NCI-H146 treated with DMSO at 0.1 percent for 48 hours (cell line): Measurements from ENCODE around the gene PDZRN4.
"Not testable (repeated sequence)": the region's sequence is repeated elsewhere in the genome, so short reads cannot be mapped to it uniquely, and the experiment has no call there.

Experiments
- DNase-seq: peaks from one replicate; lab custom pipeline; 2025; ENCODE audit not compliant: unreplicated experiment; lab: John Stamatoyannopoulos, UW

PDZRN4 gene

DNA sequence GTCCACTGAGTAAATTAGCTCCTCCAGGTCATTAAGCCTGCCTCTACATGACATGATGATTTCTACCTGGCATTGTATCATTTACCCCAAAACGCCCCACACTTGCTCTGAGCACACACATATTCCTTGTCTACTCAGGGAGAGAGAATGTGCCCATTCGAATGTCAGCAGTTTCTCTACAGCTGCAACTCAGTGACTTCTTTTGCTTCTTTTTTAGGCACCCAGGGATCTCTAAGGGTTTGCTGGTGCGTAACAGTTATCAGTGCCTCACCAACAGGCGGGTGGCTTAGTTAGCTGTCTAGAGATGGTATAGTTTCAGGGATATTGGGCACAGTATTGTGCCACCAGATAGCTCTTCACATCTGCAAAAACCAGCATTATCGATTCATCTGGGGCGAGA lies 316.9 kb downstream of the PDZRN4 start:
- DNase-seq: no peak

DNA sequence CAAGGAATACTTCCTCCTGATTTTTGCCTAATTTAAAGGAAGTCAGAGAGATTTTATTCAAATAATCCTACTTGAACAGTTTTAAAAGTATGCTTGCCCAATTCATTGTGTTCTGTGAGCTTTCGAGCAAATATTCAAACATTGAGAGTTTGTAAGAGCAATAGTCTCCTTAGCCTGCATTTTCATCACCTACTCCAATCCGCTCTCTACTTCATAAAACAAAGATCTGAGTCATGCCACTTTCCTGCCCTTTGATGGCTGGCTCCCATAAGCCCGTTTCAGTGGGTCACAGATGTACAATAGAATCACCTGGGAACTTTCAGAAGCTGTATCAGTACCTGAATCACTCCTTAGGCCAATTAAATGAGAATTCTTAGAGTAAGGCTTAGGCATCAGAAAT lies 319.2 kb downstream of the PDZRN4 start:
- DNase-seq: no peak

DNA sequence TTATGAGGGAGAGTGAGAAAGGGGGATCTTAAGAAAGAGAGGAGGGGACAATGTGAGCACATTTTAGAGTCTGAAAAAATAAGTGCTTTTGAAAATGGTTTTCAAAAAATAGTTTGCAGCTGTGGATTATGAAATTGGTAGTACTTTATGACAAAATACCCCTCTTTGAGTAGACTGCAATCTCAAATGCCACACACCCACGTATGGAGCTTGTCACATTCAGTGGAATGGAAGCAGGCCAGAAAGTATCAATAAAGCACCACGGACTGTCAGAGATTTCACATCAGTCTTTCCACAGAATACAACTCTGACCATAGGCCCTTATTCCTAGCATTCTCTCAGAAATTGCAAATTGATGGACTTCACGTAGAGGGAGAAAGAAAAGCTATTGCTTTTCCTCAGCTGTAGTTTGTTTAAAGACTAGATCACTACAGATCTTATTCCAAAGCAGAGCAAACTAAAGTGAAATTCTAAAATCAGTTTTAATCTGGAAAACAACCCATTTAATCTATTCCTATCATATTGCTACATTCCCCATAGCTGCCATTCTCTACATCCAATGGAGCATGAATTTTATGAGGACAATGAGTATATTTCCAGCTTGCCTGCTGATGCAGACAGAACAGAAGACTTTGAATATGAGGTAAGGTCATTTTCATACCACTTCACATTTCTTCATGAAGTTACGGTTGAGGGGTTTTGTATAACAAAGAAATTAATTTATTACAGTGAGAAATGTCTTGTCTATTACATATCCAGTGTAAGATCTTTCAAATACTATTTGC lies 321.3 kb downstream of the PDZRN4 start:
- no peak for DNase-seq

DNA sequence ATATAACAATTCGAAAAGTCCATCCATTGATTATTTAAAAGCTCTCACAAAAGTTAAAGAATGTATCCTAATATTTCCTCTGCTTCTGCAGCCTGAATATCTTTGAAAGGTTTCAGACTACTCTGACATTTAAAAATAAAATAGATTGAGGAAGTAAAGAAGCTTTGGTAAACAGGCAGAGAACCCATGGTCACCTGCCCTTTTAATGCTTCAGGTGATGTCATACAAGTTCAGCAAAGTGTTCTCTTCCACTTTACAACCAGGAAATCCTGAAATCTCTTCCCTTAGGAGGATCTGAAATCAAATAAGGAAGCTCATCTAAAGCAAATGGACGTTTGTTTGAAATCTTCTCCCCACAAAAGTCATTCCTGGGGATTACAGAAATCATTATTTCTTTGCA lies 322.4 kb downstream of the PDZRN4 start:
- no peak for DNase-seq

DNA sequence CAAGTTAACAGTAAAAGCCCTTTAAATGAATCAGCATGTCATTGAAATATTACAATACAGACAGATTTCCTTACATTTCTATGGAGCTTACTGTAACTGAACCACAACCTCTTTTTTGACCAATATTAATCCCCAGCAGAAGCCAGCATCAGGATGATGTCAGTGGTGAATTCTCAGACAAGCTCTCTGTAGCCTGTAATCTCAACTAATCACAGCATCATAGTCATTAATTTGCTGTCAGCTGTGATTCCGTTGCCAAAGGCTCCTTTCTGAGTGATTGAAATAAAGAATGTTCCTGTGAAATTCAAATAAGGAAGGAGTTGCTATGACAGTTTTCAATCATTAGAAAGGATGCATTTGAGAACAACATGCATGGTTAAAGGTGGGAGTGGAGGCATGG lies 323.1 kb downstream of the PDZRN4 start:
- no peak for DNase-seq

DNA sequence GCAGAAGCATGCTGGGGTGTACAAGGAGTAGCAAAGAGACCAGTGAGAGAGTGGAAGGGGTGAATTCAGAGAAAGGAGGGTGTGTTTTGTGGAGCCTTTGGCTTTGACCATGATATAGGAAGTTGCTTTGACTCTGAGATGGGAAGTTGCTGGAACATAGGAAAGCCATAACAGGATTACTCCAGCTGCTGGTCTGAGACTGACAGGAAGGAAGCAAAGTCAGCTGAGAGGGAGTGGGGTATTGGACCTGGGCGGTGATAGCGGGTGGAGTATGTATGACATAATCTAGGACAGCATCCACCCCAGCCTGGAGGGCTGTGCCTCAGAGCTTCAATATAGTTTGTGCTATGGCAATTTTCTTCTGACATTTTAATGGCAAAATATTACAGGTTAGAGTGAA lies 324.4 kb downstream of the PDZRN4 start:
- no peak for DNase-seq

DNA sequence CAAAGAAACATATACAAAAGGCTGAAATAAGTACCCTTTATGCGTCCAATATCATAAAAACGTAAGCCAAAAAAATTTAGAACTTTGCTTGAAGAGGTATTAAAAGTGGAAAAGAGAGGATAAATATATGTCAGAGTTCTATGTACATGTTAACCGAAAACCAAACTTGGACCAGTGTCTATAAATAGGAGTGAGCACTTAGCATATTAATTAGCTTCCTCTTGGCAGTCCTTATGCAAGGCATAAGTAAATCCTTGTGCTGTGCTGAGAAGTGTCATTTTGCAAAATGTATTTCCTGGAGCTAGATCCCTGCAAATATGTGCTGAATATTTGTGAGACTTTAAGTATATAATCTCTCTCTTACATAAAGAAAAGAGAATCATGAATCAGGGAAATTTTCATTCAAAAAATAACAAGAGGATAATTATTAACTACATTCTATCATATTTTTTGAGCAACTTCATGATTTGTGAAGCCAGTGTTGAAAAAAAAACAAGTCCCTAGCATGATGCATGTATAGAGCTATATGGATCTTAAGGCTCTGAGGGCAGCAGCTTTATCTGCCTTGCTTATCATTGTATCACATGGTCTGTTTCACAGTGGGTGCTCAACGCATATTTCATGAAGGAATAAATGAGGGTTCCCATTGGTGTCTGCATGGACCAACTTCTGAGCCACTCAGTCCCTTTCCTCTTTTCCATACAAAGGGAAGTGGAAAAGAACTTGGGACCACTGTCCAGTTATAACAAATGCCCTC lies 326.1 kb downstream of the PDZRN4 start:
- DNase-seq: no peak

DNA sequence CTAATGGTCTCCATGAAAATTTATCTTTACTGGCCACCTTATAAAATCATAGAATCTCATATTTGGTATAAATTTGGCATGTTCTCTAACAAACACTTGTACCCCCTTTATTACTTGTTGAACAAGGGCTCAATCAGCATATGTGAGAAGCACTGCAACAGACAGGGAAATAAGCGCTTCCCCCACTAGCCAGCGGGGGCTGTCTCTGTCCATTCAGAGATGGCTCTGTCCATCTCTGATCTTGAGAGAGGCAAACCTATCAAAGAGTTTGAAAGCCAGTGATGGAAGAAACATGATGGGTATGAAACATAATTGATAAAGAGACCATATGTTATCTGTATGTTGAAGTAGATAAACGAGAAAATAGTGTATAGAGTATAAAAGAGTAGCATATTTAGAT lies 326.8 kb downstream of the PDZRN4 start:
- DNase-seq: no peak

DNA sequence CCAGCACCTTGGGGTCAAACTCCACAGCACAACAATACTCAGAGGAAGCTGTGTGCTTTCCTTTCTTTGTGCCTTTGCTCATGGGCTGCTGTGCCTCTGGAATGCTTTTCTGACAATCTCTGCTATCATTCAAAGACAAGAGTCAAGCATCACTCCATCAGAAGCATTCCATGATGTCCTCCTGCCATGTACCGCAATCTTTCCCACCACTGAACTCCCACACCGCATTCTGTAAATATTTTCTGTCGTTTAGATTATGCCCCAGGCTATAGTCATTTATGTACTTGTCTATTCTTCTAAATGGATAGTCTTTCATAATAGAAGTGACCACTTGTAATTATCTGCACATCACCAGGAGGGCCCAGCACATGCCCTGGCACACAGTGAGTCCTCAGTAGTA lies 327.8 kb downstream of the PDZRN4 start:
- peak; percentile 81 for DNase-seq

DNA sequence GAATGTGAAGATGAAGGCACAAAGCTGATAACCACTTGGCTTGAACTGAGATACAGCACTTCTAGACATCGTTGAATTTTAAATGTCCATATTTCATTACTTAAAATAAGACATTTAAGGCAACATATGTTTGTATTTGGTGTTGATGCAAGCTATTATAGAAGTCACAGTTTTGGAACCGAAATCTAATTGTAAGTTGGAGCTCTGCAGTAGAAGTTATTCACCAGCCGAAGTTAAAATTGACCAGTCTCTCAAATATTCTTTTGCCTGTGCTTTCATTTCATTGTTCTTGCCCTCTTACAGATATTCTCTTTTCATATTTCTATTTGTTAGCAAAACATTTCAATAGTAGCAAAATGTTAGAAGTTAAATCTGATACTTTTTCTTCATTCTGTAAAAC lies 332.7 kb downstream of the PDZRN4 start:
- no peak for DNase-seq

DNA sequence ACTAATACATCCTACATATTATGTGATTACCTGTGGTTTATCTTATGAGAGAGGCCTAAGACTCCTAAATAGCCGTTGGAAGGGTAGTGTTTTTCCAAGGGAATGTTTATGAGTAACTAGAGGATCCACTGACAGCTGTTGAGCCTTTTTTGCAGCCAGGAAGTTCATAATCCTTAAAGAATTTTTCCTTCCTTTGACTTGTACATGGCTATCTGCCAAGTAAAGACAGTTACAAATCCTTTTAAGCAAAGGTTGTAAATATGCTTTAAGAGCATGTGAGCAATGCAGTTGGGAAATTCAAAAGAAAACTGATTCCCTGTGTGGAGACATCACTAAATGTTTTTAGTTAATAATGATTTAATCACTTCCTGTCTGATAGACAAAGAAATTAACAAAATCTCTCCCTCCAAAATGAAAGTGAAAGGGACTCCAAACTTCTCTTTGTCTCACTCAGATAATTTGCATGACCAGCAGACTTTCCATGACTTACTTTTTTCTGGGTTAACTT lies 333.8 kb downstream of the PDZRN4 start:
- peak; percentile 13 for DNase-seq

DNA sequence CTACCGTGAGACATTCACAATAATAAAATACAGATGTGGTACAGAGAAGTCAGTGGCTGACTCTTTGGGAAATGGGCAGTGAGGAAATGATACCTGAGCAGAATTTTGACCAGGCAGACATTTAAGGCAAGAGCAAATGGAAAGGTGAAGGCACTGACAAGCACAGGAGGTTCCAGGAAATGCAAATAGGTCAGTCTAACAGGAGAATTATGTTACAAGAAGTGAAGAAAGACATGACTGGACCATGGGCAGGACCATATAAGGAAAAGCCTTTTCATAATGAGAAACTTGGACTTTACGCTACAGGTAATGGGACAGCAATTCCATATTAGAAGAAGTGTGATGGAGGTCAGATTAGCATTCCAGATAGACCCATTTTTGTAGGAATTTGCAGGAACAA lies 338.9 kb downstream of the PDZRN4 start:
- no peak for DNase-seq

DNA sequence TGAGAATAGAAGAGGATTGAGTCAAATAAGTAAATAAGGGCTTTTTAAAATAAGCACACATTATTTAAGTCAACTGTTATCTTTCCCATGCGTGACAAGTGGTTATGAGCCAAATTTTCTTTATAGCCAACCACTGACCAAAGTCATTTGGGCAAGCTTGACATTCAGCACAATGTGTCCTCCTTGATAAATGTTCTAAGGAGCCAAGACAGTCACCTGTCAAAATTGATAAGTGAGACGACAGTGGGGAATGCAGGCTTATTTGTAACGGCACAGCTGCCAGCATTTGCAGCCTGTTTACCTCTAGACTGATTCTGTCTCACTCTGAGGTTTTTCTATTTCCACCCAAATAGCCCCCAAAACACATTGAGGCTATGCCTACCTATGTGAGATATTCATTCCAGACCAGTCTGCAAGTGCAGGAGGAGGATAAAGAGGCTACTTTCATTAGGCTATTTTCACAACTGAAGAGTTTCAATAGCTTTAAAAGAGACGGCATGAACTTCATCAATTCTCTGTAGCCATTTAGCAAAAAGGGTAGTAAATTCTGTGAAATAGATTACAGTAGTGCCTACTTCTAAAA lies 339.5 kb downstream of the PDZRN4 start:
- DNase-seq: no peak

DNA sequence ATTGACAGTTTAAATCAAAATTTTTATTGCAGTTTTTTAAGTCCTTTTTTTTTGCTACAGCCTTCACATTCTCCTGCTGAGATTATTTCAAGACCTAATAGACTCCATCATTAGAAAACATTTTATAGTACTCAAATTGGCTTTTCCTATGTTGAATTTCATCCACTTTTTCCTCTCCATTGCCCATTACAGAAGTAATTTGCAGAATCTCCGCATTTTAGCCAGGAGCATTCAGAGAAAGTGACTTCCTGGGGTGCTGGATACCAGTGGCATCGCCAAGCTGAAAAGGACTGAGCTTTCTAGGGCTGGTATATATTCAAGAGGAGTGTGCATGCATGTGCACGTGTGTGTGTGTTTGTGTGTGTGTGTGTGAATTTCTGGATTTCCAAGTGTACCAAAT lies 340.8 kb downstream of the PDZRN4 start:
- DNase-seq: no peak

DNA sequence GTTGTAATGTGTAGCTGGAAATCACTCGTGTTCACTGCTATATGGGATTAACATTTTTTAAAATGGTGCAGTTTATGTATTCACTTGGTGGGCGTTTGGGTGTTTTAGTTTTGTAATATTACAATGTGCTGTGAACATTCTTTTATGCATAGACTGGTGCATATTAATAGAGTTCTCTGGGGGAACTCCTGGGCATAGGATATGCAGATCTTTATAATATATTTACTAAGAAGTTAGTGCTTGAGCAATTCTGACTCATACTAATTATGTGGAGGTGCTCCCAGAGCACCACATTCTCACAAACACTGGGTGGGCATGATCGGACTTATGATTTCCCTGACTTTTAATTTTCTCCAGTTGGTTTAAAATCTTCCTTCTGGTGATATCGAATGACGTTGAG lies 342.3 kb downstream of the PDZRN4 start:
- no peak for DNase-seq

DNA sequence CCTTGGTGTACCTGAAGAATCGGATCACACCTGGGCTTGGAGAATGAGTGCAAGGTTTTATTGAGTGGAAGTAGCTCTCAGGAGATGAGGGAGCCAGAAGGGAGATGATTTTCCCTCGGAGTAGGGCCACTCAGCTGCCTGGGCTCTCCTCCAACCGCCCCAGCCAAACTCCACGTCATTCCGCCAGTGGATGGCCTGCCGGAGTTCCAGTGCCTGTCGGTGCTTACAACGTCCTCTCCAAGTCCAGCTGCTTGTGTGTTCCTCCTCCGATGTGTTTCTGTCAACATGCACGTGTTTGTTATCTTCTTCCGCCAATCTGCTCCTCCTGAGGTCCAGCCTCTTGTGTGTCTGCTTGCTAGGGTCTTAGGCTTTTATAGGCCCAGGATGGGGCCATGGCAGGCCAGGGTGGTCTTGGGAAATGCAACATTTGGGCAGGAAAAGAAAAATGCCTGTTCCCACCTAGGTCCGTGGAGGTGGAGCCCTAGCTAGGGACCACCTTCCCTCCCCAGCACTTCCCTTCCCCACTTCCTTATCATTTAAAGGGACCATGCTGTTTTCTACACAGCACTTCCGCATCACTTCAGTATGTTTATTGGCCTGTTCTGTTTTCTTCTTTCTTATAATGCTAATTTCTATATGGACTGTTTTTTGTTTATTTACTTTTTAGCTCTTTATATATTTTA lies 343.2 kb downstream of the PDZRN4 start:
- DNase-seq: no peak

DNA sequence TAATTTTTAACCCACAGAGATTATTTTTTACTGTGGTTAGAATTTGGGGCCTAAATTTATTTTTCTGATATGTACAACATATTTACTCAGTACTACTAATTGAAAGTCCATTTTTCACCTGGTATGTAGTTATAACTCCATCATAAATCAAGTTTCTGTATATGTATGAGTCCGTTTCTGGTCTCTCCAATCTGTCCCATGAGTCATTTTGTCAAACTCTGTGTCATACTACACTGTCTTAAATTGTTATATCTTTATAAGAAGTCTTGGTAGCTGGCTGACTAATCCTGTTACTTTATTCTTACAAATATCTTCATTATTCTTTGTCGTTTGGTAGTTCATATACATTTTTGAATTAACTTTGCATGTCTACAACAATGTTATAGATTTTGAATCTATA lies 344.0 kb downstream of the PDZRN4 start:
- no peak for DNase-seq

DNA sequence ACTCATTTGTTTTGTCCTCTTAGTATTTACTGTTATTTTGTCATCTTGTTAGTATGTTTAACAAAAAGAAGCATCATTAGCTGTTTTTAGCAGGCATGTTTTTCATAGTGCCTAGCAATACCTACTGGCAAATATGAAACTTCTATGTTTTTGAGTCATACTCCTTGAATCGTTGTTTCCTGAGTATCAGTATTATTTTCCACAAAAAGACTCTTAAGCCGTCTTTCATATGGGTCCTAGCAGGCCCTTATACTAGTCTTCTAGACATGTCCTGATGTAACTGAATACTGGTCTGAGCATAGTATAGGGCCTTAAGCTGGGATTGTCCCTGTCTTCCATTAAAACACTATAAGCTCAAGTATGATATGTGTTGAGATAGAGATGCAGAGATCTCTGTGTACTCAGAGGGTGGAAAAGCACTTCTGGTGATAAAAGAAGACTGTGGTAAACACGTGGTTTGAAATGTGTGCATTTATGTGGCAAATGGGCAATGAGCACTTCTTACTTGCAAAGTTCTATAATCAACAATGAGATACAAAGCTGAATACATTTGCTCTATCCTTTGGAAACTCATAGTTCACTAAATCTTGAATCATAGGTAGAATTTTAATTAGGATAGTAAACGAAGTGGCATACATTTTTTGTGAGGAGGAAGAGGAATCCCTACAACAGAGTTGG lies 348.8 kb downstream of the PDZRN4 start:
- DNase-seq: no peak

DNA sequence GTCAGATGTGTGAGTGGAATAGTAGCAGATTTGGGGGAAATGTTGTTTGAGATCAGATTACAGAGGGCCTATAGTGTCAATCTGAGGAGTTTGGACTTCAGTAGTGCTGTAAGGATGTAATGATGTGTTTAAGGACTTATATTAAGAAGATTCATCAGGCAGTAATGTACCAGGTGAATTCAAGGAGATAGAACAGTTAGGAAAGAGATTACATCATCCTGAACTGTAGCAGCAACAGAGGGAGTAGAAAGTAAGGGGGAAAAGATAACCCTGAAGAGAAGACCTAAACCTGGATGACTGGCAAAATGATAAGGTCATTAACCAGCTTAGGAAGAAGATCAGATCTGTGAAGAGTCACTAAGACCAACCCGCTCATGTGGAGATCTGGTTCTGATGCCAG lies 349.4 kb downstream of the PDZRN4 start:
- no peak for DNase-seq

DNA sequence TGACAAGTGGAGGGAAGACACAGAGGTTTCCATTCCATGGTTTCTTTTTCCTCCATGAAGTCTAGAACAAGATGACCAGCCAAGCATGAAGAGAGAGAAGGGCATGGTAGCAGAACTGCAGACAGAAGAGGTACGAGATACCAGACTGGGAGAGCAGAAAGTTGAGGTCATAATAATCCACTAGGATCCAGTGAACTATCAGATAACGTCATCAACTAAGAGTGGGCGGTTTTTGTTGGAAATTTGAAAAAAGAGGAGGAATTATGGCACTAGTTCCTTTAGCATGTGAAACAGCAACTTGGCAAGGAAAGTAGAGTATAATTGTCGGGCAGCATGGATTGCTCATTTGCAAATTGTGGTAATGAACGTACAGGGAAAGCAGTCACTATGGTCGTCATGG lies 357.6 kb downstream of the PDZRN4 start:
- no peak for DNase-seq

DNA sequence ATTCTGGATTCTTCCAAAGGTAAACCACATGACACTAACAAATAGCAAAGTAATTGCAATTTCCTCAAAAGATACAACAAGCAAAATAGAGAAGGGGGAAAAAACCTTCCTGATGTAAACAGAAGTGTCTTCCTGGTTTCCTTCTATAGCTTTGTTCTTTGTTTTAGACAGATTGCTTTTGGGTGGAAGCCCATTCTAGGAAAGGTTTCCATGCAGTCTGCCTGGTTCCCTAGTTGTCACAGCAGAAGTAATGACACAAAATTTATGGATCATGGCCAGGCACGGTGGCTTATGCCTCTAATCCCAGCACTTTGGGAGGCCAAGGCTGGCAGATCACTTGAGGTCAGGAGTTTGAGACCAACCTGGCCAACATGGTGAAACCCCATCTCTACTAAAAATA lies 359.0 kb downstream of the PDZRN4 start:
- not testable (repeated sequence) for DNase-seq
